Muscle of back (tissue), 11 donors: ENCODE measurements around the gene SLAIN2. TPM values are rescaled to one million over a fixed set of nuclear protein-coding genes. Genes with fewer than 3 reads are reported as not detected.

Source experiments
- DNase-seq, 3 donors: peaks; one replicate each; pipeline versions ENCODE4 v3.0.0 to v3.0.0-alpha.2; 2013
- polyA plus RNA-seq, 10 donors: library from polyadenylated mRNA; unstranded; fragments of 120-200 nt; gene quantifications; one replicate each; pipeline ENCODE4 v1.2.1, GENCODE V29; 2013; ENCODE audit not compliant: insufficient read length in 10 of 10

The SLAIN2 gene
- polyA plus RNA-seq, 10 donors: 48.1 to 71.5 (median 57.2) TPM

- DNase-seq: no peak
Observed at GRCh38 chr4:48368389-48368788, 27.1 kb downstream of the SLAIN2 start.

- DNase-seq: no peak
Observed at GRCh38 chr4:48369248-48369647, 27.9 kb downstream of the SLAIN2 start.

- no peak for DNase-seq
Observed at GRCh38 chr4:48369771-48370170, 28.4 kb downstream of the SLAIN2 start.

DNA sequence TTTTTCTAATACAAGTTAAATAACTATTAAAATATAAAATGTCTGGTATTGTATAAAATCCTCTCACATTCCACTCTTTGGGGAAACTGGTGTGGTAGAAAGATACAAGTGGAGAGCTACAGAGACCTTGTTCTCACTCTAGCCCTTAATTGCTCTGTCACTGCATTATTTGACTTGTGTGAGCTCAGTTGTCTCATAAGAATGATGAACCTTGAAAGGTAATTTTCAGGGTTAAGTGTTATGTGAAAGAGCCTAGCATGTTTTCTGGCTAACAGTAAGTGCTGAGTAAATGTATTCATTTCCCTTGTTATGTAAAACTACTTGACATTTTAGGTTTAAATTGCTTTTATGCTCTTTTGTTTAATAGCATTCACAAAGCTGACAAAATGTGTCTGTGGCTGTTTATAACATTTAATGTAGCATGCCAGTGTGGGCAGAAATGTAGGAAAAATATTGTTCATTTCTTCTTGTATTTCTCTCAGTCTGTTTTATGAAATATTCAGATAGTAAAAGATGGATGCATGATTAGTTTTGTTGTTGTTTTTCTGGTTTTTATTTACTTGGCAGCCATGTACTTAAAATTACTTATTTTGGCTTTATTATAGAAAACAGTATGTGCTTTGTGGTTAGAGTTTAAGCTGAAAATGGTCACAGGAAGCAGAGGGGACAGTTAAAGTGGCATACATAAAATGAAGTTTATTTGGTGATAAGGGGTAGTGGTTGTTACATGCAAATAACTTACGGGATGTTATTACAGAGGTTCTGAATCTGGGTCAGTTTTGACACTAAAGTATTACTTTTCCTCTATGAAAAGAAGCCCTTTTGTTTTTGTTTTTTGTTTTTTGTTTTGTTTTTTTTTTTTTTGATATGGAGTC is 29.2 kb downstream of the SLAIN2 start:
- no peak for DNase-seq

- no peak for DNase-seq
Observed at GRCh38 chr4:48372272-48372671, 30.9 kb downstream of the SLAIN2 start.

DNA sequence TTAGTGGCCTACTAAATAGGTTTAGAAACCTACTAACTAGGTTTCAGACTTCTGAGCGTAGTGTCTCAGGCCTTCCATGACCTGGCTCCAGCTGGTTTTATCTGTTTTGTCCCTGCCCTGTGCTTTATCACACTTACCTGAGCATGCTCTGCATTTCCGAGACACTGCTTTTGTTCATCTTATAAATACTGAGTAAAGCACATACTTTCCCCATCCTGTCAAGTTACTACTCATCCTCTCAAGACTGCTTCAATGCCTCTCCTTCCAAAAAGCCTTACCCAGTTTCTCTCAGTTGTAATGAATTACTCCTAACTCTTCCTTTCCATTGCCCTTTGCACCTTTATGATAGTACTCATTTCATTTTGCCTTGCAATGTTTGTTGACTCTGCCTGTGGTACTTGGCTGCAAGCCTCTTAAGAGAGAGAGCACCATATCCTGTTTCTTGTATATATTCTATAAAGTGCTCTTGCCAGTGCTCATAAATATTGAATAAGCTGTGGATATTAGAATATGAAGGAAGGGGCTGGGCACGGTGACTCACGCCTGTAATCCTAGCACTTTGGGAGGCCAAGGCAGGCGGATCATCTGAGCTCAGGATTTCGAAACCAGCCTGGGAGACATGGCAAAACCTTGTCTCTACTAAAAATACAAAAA is 34.4 kb downstream of the SLAIN2 start:
- DNase-seq: peak in 1 of 3 donors; percentile 37

GRCh38 chr4:48379587-48380180 is 38.4 kb downstream of the SLAIN2 start:
- DNase-seq: no peak

DNA sequence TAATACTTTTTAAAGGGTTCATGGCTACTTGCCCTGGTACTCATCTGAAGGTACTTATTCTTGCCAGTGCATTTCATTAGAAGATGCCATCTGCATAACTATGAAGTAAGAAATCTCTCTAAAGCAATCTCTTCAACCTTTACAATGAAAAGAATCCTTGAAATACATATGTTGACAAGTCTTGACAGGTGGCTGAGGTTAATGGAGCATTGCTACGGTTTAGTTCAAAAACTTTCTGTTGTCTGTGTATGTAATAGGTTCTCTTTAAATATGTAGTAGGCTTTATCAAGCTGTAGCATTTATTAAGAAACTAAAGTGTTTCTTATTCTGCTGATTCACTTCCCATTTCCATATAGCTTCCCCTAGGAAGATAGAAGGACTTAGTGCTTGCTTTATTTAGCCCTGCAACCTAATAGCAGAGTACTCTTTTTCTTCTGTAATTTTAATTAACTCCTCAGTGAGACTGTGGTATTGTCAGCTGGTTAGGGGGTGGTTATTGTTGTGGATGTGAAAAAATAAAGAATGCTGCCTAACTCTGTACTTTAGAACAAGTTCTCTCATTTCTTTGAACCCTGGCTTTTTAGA is 39.3 kb downstream of the SLAIN2 start:
- DNase-seq: no peak

DNA sequence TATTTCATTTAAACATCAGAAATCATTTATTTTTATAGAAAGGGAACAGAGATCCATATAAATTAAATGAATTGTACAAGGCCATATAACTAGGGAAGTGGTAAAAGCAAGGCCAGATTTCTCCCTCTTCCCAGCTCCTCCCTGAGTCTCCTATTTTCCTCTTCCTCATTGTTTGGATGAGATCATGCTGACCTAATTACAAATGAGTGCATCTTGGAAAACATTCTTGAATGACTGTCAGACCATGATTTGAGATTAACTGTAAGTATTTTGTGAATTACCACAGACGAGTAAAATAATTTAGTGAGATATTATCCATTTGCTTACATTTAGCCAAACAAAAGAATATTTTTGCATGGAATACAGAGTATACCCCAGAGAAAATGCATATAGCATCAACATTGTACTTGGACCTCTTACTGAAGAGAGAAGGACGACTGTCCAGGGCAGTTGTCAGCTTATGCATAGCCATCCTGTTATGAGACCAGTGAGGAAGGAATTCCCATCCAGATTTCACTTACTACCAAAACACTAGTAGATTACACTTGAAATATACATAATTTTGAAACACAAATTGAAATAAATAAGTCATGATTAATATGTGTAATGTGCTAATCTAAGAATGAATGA is 47.3 kb downstream of the SLAIN2 start:
- peak; percentile 27 to 55 (median 33) for DNase-seq

- no peak for DNase-seq
Observed at GRCh38 chr4:48396043-48396442, 54.7 kb downstream of the SLAIN2 start.

DNA sequence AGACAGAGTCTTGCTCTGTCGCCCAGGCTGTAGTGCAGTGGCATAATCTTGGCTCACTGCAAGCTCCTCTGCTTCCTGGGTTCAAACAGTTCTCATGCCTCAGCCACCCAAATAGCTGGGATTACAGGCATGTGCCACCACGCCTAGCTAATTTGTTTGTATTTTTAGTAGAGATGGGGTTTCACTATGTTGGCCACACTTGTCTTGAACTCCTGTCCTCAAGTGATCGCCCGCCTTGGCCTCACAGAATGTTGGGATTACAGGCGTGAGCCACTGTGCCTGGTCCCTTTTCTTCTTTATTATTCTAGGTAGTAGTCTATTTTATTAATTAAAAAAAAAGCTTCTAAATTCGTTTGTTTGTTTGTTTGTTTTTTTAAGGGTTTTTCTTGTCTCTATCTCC is 59.1 kb downstream of the SLAIN2 start:
- DNase-seq: no peak

DNA sequence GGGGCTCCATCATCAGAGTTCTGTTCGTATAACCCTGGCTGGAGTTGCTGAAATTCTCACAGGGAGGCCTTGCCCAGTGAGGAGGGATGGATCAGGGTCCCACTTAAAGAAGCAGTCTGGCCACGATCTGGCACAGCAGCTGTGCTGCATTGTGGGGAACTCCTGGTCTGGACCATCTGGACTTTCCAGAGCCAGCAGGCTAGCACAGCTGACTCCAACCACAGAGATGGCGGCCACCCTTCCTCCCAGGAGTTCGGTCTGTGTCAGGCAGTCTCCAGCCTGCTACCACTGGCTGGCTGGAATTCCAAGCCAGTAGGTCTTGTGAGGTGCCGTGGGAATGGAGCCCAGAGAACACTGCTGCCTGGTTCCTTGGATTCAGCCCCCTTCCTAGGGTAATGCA is 62.0 kb downstream of the SLAIN2 start:
- no peak for DNase-seq

DNA sequence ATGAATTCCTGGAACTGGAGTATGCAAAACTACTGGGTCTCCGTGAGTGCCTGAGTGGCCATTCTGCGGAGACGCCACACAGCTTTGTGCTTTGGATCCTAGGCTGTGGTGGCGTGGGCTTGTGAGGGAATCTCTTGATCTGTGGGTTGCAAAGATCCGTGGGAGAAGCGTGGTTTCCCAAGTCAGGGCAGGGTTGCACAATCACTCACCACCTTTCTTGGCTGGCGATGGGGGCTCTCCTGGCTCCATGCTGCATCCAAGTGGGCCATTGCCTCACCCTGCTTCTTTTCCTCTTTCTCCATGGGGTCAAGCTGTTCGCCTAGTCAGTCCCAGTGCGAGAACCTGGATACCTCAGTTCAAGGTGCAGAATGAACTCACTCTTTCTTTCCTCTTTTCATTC is 62.5 kb downstream of the SLAIN2 start:
- no peak for DNase-seq

DNA sequence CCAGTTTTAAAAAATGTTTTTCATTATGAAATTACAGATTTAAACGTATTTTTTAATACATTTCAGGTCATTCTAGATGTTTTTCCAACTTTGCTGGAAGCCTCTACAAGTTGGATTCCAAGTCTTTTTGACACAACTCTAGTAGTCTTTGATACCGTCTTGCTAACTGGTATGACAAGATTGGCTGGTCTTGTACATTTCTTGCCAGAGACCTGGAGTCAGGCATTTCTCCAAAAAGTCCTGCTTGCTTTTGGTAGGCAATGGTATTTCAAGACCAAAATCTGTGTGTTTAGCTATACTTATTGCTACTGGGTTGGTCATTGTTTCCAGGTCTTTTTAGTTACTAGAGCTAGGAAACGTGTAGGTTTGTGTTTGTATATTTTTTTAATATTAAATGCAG is 64.6 kb downstream of the SLAIN2 start:
- DNase-seq: no peak

- DNase-seq: no peak
Observed at GRCh38 chr4:48409203-48409602, 67.9 kb downstream of the SLAIN2 start.

DNA sequence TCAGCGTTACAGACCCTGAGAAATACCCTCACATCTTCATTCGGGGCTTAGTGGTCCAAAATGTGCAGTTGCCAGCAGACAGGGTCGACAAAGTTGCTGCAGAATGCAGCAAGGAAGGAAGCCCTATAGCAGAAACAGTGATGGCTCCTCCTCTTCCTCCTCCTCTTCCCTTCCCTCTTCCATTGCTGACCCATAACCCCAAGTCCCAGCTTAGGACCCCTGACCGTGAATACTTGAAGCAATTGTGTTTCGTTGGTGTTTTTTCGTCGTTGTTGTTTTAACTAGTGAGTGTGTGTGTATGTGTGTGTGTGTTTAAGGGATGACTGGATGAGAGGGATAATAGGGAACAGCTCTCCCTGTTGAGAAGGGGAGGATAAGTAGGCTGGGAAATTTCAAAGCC is 69.5 kb downstream of the SLAIN2 start:
- no peak for DNase-seq

DNA sequence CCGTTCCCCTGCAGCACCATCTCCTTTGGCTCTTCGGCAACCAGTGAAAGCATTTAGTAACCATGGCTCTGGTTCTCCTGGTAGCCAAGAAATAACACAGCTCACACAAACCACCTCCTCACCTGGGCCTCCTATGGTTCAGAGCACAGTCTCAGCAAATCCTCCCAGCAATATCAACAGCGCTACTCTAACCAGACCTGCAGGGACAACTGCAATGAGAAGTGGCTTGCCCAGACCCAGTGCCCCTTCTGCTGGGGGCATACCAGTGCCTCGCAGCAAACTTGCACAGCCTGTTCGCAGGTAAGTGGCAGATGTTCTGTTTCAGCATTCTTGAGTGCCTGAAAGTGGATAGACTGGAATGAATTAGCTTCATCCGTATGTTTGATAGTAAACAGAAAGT is 78.8 kb downstream of the SLAIN2 start:
- DNase-seq: no peak

DNA sequence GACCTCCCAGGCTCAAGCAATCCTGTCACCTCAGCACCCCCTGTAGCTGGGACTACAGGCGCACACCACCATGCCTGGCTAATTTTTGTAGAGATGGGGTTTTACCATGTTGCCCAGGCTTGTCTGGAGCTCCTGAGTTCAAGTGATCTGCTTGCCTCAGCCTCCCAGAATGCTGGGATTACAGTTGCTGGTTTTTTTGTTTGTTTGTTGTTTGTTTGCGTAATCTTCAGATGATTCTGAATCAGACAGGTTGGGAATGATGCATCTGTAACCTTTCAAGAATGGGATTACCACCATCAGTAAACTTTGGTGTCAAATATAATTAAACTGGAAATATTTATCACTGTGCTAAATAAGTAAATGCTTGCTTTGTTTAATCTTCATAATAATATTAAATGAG is 79.8 kb downstream of the SLAIN2 start:
- no peak for DNase-seq

DNA sequence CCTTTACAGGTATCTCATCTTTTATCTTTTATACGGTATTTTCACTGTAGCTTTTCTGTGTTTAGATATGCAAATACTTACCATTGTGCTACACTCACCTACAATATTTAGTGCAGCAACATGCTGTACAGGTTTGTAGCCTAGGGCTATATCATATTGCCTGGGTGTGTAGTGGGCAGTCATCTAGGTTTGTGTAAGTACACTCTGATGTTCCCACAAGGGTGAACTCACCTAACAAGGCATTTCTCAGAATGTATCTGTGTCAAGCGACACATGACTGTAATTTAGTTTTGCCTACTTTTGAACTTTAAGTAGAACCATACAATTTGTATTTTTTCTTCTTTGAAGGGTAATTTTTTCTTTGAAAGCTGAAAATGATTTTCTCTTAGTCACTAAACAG is 87.6 kb downstream of the SLAIN2 start:
- no peak for DNase-seq

DNA sequence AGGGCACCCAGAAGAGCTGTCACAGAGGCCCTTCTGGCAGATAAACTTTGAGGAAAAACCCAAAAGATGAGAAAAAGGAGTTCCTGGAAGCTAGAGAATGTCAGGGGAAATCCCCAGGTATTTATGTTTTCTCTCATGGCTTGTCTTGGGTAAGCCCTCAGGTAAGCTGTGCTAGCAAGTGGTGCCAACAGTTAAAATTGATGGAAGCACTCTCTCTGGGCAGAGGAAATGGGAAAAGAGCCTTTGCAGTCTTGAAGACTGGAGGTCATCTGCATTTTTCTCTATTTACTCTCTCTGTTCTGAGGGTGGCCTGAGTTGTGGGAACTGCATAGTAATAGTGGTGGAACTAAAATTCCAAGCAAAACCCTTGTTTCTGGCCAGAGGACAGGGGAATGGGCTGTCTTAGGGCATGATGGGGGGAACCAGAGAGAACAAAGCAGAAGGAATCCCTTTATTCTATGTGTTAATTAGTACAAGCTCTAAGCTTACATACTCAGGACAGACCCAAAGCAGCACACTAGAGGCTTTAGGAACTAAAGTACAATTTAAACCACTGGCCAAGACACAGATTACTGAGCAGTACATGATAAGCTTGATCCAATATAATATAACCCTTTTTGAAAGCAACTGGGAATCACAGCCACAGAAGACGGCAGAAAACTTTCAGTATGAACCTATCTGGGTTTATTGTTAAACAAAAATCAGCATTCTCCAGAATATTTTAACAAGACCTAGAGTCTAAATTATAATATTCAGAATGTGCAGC is 88.6 kb downstream of the SLAIN2 start:
- no peak for DNase-seq

DNA sequence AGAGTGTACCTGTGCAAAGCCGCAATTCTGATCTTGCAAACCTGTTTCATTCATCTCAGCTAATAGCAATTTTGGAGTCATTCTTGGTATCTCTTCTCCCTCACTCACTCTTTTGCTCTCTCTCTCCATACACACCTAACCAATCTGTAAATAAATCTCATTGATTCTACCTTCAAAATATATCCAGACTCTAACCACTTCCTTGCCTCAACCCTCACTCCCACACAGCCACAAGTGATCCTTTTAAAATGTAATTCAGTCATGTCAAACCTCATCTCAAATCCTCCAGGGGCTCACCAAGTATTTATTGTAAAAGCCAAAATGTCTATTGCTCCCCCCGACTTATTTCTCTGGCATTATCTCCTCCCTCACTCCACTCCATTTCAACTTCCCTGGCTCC is 90.1 kb downstream of the SLAIN2 start:
- no peak for DNase-seq
